HEK293 (cell line): ENCODE results near the gene CAPNS1.
A peak's percentile ranks its signal among the peaks of the same experiment; 100 is the strongest.

ENCODE experiments used
- BCL11A ChIP-seq: fragments of 450-650 bp; formaldehyde crosslinking; IDR thresholded peaks from 2 replicates; pipeline ENCODE4 v1.5.1; 2016; ENCODE audit warnings: low read depth, missing biosample characterization, missing genetic modification characterization
- IKZF3 ChIP-seq: fragments of 450-650 bp; IDR thresholded peaks from 2 replicates; pipeline ENCODE4 v1.5.0; 2018; ENCODE audit warnings: missing biosample characterization, mild to moderate bottlenecking, missing genetic modification characterization, moderate library complexity
- KLF10 ChIP-seq: fragments of 450-650 bp; IDR thresholded peaks from 2 replicates; pipeline ENCODE4 v1.5.1; 2018; ENCODE audit warnings: missing biosample characterization, mild to moderate bottlenecking, missing genetic modification characterization
- KLF7 ChIP-seq: fragments of 450-650 bp; formaldehyde crosslinking; IDR thresholded peaks from 2 replicates; pipeline ENCODE4 v1.5.1; 2016; ENCODE audit warnings: missing biosample characterization, missing genetic modification characterization, borderline replicate concordance
- KLF9 ChIP-seq: fragments of 450-650 bp; formaldehyde crosslinking; IDR thresholded peaks from 2 replicates; pipeline ENCODE4 v1.5.1; 2016; ENCODE audit warnings: missing biosample characterization, missing genetic modification characterization, low read depth
- MEIS1 ChIP-seq: sonication (generic); formaldehyde crosslinking; IDR thresholded peaks from 2 replicates; pipeline ENCODE4 v1.8.1; 2022; ENCODE audit warnings: missing genetic modification reagents, mild to moderate bottlenecking, borderline replicate concordance
- YY1 ChIP-seq: fragments of 450-650 bp; formaldehyde crosslinking; IDR thresholded peaks from 2 replicates; pipeline ENCODE4 v1.5.1; 2018; ENCODE audit warnings: missing biosample characterization, missing genetic modification characterization
- ZBTB7A ChIP-seq: fragments of 450-650 bp; formaldehyde crosslinking; IDR thresholded peaks from 2 replicates; pipeline ENCODE4 v1.5.1; 2016; ENCODE audit warnings: low read depth, missing biosample characterization, missing genetic modification characterization
- ZNF10 ChIP-seq: fragments of 450-650 bp; formaldehyde crosslinking; IDR thresholded peaks from 2 replicates; pipeline ENCODE4 v1.5.1; 2017; ENCODE audit warnings: missing biosample characterization, missing genetic modification characterization
- ZNF132 ChIP-seq: fragments of 450-650 bp; formaldehyde crosslinking; IDR thresholded peaks from 2 replicates; pipeline ENCODE4 v1.5.1; 2017; ENCODE audit warnings: missing biosample characterization, missing genetic modification characterization, borderline replicate concordance
- ZNF2 ChIP-seq: fragments of 450-650 bp; formaldehyde crosslinking; IDR thresholded peaks from 2 replicates; pipeline ENCODE4 v1.5.1; 2016; ENCODE audit warnings: missing biosample characterization, missing genetic modification characterization
- ZNF211 ChIP-seq: fragments of 450-650 bp; formaldehyde crosslinking; IDR thresholded peaks from 2 replicates; pipeline ENCODE4 v1.5.1; 2016; ENCODE audit warnings: low read depth, missing biosample characterization, missing genetic modification characterization
- ZNF239 ChIP-seq: fragments of 450-650 bp; formaldehyde crosslinking; IDR thresholded peaks from 2 replicates; pipeline ENCODE4 v1.5.1; 2016; ENCODE audit warnings: missing biosample characterization, missing genetic modification characterization
- ZNF248 ChIP-seq: fragments of 450-650 bp; formaldehyde crosslinking; IDR thresholded peaks from 2 replicates; pipeline ENCODE4 v1.5.1; 2017; ENCODE audit warnings: missing biosample characterization, missing genetic modification characterization
- ZNF341 ChIP-seq: fragments of 450-650 bp; formaldehyde crosslinking; IDR thresholded peaks from 2 replicates; pipeline ENCODE4; 2016; ENCODE audit warnings: low read depth, missing biosample characterization, missing genetic modification characterization
- ZNF350 ChIP-seq: fragments of 450-650 bp; formaldehyde crosslinking; IDR thresholded peaks from 2 replicates; pipeline ENCODE4 v1.5.0; 2017; ENCODE audit warnings: missing biosample characterization, mild to moderate bottlenecking, missing genetic modification characterization
- ZNF521 ChIP-seq: fragments of 450-650 bp; formaldehyde crosslinking; IDR thresholded peaks from 2 replicates; pipeline ENCODE4 v1.5.1; 2017; ENCODE audit warnings: missing biosample characterization, mild to moderate bottlenecking, missing genetic modification characterization
- ZNF571 ChIP-seq: fragments of 450-650 bp; formaldehyde crosslinking; IDR thresholded peaks from 2 replicates; pipeline ENCODE4 v1.5.0; 2017; ENCODE audit warnings: missing biosample characterization, missing genetic modification characterization
- ZNF600 ChIP-seq: fragments of 450-650 bp; formaldehyde crosslinking; IDR thresholded peaks from 2 replicates; pipeline ENCODE4 v1.5.1; 2016; ENCODE audit warnings: missing biosample characterization, missing genetic modification characterization
- ZNF621 ChIP-seq: fragments of 450-650 bp; formaldehyde crosslinking; IDR thresholded peaks from 2 replicates; pipeline ENCODE4 v1.5.1; 2017; ENCODE audit warnings: missing biosample characterization, missing genetic modification characterization
- ZNF658 ChIP-seq: fragments of 450-650 bp; formaldehyde crosslinking; IDR thresholded peaks from 2 replicates; pipeline ENCODE4; 2016; ENCODE audit warnings: missing biosample characterization, missing genetic modification characterization
- ZNF768 ChIP-seq: fragments of 450-650 bp; formaldehyde crosslinking; IDR thresholded peaks from 2 replicates; pipeline ENCODE4 v1.5.1; 2018; ENCODE audit warnings: missing biosample characterization, mild to moderate bottlenecking, missing genetic modification characterization
- ZNF791 ChIP-seq: fragments of 450-650 bp; formaldehyde crosslinking; IDR thresholded peaks from 2 replicates; pipeline ENCODE4 v1.5.1; 2016; ENCODE audit warnings: missing biosample characterization, missing genetic modification characterization
- ZSCAN30 ChIP-seq: fragments of 450-650 bp; IDR thresholded peaks from 2 replicates; pipeline ENCODE4 v1.5.1; 2018; ENCODE audit warnings: missing biosample characterization, mild to moderate bottlenecking, missing genetic modification characterization, moderate library complexity
- TF ChIP-seq, protein P1 (sequence below): fragments of 450-650 bp; formaldehyde crosslinking; IDR thresholded peaks from 2 replicates; pipeline ENCODE4 v1.5.1; 2016; ENCODE audit warnings: missing biosample characterization, missing genetic modification characterization
- TF ChIP-seq, protein P2 (sequence below): fragments of 450-650 bp; formaldehyde crosslinking; IDR thresholded peaks from 2 replicates; pipeline ENCODE4 v1.5.0; 2017; ENCODE audit warnings: missing biosample characterization, missing genetic modification characterization, borderline replicate concordance
- TF ChIP-seq, protein P3 (sequence below): fragments of 450-650 bp; formaldehyde crosslinking; IDR thresholded peaks from 2 replicates; pipeline ENCODE4 v1.5.1; 2017; ENCODE audit warnings: missing biosample characterization, missing genetic modification characterization
- TF ChIP-seq, protein P4 (sequence below): fragments of 450-650 bp; formaldehyde crosslinking; IDR thresholded peaks from 2 replicates; pipeline ENCODE4 v1.5.1; 2016; ENCODE audit warnings: missing biosample characterization, missing genetic modification characterization
- TF ChIP-seq, protein P5 (sequence below): IDR thresholded peaks from 2 replicates; pipeline ENCODE4 v1.6.1; 2011; ENCODE audit warnings: mild to moderate bottlenecking, low read depth, low read length, borderline replicate concordance
- TF ChIP-seq, protein P6 (sequence below): fragments of 450-650 bp; formaldehyde crosslinking; optimal IDR thresholded peaks from 2 replicates; pipeline ENCODE3; 2016; ENCODE audit warnings: missing biosample characterization, mild to moderate bottlenecking, missing genetic modification characterization

CAPNS1 gene

DNA sequence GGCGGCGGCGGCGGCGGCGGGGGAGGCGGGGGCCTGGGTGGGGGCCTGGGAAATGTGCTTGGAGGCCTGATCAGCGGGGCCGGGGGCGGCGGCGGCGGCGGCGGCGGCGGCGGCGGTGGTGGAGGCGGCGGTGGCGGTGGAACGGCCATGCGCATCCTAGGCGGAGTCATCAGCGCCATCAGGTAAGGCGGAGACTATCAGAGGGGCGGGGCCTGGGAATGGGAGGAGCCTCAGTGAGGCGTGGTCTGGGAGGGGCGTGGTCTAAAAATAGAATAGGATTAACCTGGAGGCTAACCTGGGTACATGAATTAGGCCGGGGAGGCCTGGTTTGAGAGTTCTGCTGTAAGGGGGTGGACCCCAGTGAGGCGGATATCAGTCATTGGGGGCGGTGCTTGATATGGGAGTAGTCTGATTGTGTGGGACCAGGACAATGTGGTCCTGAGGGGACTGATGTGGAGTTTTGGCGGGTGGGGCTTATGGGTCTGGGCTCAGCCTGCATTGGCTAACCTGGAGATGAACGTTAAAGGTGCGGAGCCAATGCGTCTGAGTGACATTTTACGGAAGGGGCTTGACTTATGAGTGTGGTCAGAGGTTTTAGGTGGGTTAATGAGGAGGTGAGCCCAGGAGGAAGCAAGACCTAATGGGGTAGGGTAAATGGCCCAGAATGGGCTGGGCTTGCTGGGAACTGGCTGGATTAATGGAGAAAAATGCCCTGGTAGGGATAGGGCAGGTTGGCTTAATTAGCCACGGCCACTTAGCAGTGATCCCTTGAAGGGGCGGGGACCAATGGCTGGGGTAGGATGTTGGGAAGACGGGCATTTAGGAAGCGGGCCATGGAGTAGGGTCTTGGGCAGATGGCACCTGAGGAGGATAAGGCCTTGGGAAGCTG lies 1.4 kb downstream of the CAPNS1 start (continued):
- TF ChIP-seq ZSCAN30 (tag by site-specific recombination) (no peak), ZNF248 (tag by site-specific recombination) (no peak), ZNF132 (tag by site-specific recombination) (no peak), ZNF621 (tag by site-specific recombination) (no peak), ZNF768 (no peak), KLF7 (tag by site-specific recombination) (no peak), BCL11A (tag by site-specific recombination) (no peak), ZNF571 (tag by site-specific recombination) (no peak), ZNF350 (tag by site-specific recombination) (no peak), ZNF791 (tag by site-specific recombination) (no peak), ZNF600 (tag by site-specific recombination) (peak; percentile 82; the same call in 1 of the 2 replicates), IKZF3 (no peak), MEIS1 (no peak), ZNF10 (tag by site-specific recombination) (no peak), ZNF211 (tag by site-specific recombination) (no peak), KLF10 (tag by site-specific recombination) (no peak), ZNF521 (tag by site-specific recombination) (no peak), ZNF2 (tag by site-specific recombination) (no peak), ZBTB7A (tag by site-specific recombination) (no peak), YY1 (tag by site-specific recombination) (no peak), ZNF239 (tag by site-specific recombination) (no peak), KLF9 (tag by site-specific recombination) (peak; percentile 91), ZNF341 (no peak), ZNF658 (tag by site-specific recombination) (no peak)
- TF ChIP-seq, protein P1, sequence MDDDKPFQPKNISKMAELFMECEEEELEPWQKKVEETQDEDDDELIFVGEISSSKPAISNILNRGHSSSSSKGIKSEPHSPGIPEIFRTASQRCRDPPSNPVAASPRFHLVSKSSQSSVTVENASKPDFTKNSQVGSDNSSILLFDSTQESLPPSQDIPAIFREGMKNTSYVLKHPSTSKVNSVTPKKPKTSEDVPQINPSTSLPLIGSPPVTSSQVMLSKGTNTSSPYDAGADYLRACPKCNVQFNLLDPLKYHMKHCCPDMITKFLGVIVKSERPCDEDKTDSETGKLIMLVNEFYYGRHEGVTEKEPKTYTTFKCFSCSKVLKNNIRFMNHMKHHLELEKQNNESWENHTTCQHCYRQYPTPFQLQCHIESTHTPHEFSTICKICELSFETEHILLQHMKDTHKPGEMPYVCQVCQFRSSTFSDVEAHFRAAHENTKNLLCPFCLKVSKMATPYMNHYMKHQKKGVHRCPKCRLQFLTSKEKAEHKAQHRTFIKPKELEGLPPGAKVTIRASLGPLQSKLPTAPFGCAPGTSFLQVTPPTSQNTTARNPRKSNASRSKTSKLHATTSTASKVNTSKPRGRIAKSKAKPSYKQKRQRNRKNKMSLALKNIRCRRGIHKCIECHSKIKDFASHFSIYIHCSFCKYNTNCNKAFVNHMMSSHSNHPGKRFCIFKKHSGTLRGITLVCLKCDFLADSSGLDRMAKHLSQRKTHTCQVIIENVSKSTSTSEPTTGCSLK (tag by site-specific recombination), result no peak
- TF ChIP-seq, protein P2, sequence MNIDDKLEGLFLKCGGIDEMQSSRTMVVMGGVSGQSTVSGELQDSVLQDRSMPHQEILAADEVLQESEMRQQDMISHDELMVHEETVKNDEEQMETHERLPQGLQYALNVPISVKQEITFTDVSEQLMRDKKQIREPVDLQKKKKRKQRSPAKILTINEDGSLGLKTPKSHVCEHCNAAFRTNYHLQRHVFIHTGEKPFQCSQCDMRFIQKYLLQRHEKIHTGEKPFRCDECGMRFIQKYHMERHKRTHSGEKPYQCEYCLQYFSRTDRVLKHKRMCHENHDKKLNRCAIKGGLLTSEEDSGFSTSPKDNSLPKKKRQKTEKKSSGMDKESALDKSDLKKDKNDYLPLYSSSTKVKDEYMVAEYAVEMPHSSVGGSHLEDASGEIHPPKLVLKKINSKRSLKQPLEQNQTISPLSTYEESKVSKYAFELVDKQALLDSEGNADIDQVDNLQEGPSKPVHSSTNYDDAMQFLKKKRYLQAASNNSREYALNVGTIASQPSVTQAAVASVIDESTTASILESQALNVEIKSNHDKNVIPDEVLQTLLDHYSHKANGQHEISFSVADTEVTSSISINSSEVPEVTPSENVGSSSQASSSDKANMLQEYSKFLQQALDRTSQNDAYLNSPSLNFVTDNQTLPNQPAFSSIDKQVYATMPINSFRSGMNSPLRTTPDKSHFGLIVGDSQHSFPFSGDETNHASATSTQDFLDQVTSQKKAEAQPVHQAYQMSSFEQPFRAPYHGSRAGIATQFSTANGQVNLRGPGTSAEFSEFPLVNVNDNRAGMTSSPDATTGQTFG (tag by site-specific recombination), result no peak
- TF ChIP-seq, protein P3, sequence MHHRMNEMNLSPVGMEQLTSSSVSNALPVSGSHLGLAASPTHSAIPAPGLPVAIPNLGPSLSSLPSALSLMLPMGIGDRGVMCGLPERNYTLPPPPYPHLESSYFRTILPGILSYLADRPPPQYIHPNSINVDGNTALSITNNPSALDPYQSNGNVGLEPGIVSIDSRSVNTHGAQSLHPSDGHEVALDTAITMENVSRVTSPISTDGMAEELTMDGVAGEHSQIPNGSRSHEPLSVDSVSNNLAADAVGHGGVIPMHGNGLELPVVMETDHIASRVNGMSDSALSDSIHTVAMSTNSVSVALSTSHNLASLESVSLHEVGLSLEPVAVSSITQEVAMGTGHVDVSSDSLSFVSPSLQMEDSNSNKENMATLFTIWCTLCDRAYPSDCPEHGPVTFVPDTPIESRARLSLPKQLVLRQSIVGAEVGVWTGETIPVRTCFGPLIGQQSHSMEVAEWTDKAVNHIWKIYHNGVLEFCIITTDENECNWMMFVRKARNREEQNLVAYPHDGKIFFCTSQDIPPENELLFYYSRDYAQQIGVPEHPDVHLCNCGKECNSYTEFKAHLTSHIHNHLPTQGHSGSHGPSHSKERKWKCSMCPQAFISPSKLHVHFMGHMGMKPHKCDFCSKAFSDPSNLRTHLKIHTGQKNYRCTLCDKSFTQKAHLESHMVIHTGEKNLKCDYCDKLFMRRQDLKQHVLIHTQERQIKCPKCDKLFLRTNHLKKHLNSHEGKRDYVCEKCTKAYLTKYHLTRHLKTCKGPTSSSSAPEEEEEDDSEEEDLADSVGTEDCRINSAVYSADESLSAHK (tag by site-specific recombination), result no peak; the same call in 1 of the 2 replicates
- TF ChIP-seq, protein P4, sequence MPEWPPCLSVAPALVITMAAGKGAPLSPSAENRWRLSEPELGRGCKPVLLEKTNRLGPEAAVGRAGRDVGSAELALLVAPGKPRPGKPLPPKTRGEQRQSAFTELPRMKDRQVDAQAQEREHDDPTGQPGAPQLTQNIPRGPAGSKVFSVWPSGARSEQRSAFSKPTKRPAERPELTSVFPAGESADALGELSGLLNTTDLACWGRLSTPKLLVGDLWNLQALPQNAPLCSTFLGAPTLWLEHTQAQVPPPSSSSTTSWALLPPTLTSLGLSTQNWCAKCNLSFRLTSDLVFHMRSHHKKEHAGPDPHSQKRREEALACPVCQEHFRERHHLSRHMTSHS (tag by site-specific recombination), result no peak
- TF ChIP-seq, protein P5, sequence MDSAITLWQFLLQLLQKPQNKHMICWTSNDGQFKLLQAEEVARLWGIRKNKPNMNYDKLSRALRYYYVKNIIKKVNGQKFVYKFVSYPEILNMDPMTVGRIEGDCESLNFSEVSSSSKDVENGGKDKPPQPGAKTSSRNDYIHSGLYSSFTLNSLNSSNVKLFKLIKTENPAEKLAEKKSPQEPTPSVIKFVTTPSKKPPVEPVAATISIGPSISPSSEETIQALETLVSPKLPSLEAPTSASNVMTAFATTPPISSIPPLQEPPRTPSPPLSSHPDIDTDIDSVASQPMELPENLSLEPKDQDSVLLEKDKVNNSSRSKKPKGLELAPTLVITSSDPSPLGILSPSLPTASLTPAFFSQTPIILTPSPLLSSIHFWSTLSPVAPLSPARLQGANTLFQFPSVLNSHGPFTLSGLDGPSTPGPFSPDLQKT, result no peak
- TF ChIP-seq, protein P6, sequence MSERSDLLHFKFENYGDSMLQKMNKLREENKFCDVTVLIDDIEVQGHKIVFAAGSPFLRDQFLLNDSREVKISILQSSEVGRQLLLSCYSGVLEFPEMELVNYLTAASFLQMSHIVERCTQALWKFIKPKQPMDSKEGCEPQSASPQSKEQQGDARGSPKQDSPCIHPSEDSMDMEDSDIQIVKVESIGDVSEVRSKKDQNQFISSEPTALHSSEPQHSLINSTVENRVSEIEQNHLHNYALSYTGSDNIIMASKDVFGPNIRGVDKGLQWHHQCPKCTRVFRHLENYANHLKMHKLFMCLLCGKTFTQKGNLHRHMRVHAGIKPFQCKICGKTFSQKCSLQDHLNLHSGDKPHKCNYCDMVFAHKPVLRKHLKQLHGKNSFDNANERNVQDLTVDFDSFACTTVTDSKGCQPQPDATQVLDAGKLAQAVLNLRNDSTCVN (tag by site-specific recombination), result no peak
